NCI-H128 (cell line): ENCODE data around the gene GABPB2.

ENCODE experiments used
- DNase-seq: peaks from one replicate; lab custom pipeline; 2025; ENCODE audit not compliant: unreplicated experiment; lab: John Stamatoyannopoulos, UW

Gene GABPB2

DNA sequence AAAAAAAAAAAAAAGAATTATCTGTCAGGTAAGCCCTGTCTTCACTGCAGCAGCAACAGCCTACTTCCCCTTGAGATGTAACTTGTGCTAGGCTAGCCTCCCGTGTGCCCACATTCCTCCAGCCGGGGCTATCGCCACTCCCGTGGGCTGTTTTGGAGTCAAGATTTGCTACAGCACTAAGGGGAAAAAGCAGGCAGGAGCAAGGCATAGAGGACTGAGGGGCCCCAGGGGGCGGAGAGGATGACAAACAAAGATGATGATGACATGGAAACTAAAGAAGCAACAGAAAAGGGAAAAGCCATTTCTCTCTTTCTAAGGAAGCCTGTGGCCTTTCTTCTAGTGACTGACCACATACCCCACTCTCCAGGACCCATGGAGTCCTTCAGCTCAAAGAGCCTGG lies 87.8 kb downstream of the GABPB2 start:
- no peak for DNase-seq

DNA sequence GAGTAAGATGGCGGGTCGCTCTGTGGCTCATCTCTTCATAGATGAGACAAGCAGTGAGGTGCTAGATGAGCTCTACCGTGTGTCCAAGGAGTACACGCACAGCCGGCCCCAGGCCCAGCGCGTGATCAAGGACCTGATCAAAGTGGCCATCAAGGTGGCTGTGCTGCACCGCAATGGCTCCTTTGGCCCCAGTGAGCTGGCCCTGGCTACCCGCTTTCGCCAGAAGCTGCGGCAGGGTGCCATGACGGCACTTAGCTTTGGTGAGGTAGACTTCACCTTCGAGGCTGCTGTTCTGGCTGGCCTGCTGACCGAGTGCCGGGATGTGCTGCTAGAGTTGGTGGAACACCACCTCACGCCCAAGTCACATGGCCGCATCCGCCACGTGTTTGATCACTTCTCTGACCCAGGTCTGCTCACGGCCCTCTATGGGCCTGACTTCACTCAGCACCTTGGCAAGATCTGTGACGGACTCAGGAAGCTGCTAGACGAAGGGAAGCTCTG lies 88.2 kb downstream of the GABPB2 start:
- no peak for DNase-seq

DNA sequence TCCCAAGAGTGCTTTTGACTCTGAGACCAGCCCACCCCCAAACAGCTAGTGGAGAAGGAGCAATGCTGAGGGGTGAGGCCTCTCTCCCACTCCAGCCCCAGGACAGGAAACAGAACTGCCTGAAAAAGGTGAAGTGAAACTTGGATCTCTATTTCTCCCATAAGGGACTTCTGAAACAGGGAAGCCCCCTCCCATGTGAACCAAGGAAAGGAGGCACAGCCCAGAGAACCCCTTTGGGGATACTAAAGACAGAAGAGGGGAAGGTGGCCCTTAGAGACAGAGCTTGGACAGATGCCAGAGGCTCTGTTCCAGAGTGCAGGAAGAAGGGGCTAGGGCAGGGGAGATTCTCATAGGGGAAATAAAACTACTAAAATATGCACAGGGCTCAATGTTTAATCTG lies 88.8 kb downstream of the GABPB2 start:
- no peak for DNase-seq

DNA sequence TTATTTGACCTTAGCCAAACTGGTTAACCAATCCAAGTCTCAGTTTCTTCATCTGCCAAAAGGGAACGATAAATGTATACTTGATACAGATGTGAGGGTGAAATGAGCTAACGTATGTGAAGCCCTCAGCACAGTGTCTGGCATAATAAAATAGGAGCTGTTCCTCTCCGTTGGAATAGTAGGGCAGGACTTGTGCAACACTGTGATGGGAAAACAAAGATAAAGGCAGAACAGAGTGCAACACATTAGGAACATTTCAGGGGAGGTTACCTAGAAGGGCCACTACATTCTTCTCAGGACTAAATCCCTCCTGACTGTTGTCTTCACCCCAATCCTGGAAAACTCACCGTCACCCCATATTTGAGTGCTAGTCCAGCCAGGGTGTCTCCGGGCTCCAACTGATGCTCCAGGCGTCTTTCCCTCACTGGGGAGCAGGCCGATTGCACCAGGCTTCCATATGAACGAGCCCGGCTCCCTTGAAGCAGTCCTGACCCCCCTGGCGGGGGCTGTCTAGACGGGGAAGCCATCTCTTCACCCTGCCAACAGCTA lies 94.2 kb downstream of the GABPB2 start:
- DNase-seq: no peak

DNA sequence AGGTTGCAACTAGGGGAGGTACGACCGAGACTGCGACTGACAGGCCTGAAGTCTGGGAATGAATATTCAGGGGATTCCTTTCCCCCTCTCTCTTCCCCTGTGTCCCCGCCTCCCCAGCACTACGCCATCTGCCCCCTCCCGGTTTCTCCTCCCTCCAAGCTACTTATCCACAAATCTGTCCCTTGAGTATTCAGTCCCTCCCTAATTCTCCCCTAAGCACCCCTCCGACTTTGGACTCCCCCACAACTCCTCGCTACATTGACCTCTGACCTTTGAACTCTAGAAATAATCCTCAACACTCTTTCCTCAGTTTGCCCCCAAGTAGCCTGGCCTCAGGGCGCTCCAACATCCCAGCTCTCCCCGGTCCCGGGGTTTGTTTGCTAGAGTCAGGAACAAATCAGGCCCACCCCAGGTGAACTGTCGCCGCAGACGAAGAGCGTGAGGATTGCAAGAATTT lies 94.7 kb downstream of the GABPB2 start:
- peak; percentile 48 for DNase-seq

DNA sequence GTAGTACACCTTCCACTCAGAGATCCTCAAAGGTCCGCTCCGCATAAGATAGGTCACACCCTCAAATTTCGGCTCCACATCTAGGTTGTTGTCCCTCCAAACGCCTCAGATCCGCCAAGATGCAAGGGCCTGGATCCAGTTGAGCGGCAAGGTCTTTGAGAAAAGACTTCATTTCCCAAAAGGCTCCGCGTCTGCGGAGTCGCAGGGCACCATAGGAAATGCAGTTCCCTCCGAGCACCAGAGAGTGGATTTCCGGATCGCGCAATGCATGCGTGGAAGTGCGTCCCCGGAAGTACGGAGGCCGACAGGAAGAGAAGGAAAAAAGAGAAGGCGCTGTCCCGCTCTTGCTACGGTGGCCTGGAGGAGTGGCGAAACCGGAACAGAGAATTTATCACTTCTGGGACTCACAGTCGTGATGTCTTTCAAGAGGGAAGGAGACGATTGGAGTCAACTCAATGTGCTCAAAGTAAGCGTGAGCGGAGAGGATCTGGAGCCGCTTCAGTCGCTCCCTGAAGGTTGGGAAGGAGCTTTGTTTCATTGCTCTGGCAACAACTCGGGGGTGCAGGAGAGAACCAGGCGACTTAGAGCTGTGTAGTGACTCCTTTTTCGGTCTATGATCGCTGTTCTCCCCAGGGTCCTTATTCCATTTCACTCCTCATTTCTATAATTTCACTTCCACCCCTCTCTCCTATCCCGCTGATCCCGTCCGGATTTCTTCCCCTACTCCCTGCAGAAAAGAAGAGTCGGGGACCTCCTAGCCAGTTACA lies 95.4 kb downstream of the GABPB2 start, which contains the start of the genes LYSMD1 and SCNM1:
TSS of gene LYSMD1 (minus strand) at position 165 of the 767 bp plus-strand sequence. CDS start 644 bp downstream, outside the sequence.
TSS of gene SCNM1 (plus strand) at position 407 of the 767 bp plus-strand sequence. CDS start at position 416, 9 bp downstream.
- peak; percentile 99 for DNase-seq

DNA sequence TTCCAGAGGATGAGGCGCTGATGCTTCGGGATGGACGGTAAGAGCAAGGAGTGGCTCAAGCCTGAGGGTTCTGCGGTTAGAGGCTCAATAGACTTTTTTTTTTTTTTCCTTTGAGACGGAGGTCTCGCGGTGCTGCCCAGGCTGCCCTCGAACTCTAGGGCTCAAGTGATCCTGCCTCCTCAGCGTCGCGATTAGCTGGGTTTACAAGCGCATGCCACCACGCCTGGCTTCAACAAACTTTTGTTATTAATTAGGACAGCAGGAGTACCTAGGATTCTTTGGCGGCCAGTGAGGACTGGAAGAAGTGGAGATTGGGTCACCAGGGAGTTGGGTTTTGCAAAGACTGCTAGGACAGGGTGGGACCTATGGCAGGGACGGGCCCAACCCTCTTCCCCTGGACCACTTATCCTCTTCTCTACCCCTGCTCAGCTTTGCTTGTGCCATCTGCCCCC lies 96.0 kb downstream of the GABPB2 start:
- no peak for DNase-seq

DNA sequence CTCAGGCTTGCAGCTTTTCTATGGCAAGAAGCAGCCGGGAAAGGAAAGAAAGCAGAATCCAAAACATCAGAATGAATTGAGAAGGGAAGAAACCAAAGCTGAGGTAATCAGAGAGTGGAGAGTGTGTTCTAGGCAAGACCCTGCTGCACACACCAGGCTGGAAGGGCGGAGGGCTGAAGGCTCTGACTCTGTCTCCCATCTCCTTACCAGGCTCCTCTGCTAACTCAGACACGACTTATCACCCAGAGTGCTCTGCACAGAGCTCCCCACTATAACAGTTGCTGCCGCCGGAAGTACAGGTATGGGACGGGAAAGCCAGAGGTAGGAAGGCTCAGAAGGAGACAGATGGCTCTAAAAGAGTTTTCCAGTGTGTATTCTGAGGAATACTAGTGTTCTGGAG lies 96.6 kb downstream of the GABPB2 start:
- DNase-seq: no peak

DNA sequence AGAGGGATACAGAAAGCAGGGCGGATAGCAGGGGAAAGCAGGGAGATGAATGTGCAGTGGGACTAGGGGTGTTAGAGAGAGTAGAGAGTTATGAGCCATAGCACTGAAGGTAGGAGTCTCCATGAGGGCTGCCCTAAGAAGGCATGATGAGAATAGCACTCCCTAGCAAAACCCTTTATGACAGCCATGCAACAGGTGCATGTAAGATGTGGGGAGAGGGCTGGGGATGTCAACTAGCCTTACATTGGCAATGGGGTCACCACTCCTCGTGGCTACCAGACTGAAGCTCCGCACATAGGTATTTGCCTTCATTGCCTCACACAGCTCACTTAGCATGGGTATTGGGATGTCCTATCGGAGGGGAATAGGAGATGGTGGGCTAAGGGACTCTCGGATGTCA lies 100.6 kb downstream of the GABPB2 start:
- no peak for DNase-seq
